GM18511 (cell line): ENCODE results near the gene NOS1.

Source experiments
- ATAC-seq: cut with Tn5 transposase; IDR thresholded peaks from one replicate; pipeline ENCODE4 v1.9.1; 2021; ENCODE audit warnings: mild to moderate bottlenecking, moderate library complexity; ENCODE audit not compliant: unreplicated experiment

Gene NOS1

DNA sequence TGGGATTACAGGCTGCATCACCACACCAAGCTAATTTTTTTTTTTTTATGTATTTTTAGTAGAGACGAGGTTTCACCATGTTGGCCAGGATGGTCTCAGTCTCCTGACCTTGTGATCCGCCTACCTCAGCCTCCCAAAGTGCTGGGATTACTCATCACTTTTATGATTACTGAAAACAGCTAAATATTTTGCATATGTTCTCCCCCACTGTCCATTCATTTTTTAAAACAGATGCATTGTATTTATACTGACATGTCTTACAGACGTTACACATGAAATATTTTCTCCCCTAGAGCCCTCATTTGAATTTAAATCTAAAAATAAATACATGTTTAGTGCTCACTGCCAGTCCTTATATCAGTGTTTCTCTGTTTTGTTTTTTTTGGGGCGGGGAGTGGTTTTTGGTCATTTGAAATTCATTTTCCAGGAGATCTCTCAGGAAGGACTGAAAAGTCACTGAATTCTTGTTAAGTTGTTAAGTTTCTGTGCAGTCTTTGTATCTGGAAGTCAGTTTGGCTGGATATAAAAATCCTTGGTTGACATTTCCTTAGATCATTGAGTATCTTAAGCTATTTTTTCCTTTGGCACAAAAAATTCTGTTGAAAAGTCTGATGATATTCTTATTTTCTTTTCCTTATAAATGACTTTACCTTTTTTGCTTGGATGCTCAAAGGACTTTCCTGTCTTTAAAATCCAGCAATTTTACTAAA is 180.5 kb downstream of the NOS1 start:
- ATAC-seq = no peak

DNA sequence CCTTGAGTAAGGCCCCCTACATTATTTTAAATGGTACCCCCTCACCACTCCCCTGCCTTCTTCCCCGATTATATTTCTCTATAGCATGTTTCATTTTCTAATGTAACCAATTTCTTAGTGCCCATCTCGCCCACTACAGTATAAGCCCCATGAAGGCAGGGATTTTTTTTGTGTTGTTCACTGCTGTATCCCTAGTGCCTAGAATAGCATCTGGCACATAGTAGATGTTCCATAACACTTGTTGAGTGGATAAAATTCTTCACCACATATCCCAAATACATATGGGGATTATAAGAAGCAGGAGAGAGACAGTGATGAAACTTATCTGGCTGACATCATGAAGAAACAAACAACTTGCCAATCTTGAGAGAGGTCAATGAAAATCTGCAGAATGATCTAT is 182.7 kb downstream of the NOS1 start:
- ATAC-seq = no peak

DNA sequence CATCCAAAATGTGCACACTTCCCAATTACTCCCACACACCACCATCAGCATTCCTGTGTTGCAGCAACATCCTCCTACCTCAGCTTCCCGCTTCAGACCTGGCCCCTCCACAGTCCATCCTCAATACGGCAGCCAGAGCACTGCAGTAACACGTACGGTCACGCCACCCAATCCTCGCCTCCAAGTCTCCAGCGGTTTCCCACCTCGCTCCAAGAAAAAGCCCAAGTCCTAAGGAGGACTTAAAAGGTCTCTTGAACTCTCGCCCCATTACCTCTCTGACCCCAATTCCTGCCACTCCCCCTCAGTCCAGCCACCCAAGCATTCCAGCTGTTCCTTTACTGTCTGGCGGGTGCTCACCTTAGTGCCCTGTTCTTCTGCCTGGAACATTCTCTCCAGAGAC is 183.1 kb downstream of the NOS1 start:
- ATAC-seq = no peak

DNA sequence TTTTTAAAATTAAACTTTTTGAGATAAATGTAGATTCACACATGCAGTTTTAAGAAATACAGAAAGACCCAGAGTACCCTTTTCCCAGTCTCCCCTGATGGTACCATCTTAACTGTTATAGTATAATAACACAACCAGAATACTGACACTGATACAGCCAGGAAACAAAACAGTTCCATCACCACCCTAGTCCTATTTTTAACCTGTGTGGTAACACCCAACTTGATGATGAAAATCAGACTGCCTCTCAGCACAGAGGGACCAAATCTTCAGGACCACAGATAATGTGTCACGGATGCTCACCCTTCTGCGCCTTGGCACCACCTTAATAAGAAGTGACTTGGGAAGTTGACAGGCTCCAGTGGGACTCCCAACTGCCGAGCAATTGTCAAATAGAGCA is 189.3 kb downstream of the NOS1 start:
- ATAC-seq = no peak

DNA sequence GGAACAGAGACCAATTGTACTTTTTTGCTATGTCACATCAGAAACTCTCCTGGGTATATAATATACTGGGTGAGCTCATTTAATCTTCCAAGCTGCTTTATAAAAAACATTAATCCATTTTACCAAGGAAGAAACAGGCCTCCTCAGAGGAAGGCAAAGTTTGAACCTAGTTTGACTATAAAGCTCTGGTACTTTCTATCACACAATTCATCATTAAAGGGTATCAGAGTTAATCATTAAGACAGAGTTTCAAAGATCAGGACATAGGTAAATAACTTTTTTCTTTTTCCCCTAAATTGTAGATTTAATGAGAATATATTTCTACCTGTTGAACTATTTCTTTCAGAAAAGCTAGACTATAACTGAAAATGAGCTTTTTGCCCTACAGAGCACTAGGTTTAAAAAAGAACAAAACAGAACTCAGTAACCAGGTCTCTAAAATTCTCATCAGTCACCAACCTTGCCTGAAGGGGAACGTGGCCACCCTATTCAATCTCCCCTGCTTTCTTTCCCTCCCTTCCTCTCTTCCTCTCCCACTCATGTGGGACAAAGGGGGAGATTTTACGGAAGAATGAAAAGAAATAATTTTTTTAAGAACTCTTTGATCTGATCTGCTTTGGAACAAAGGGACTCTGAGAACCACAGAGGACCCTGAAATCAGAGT is 189.8 kb downstream of the NOS1 start:
- no peak for ATAC-seq

DNA sequence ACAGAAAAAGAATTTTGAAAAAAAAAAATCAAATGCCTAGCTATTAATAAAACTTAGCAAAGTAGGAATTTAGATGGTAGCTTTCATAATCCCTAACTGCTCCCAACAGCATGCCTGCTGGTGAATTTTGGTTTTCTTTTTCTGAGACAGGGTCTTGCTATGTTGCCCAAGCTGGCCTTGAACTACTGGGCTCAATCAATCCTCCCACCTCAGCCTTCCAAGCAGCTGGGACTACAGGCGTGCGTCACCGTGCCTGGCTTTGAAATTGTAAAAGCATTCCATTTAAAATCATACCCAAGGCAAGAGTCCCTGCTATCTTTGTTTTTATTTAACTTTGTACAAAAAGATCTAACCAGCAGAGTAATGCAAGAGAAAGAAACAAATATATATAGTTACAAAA is 191.9 kb downstream of the NOS1 start:
- ATAC-seq = no peak

DNA sequence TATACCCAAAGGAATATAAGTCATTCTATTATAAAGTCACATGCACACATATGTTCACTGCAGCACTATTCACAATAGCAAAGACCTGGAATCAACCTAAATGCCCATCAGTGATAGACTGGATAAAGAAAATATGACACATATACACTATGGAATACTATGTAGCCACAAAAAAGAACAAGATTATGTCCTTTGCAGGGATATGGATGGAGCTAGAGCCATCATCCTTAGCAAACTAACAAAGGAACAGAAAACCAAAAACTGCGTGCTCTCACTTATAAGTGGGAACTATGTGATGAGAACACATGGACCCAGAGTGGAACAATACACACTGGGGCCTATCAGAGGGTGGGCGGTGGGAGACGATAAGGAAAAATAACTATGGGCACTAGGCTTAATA is 192.4 kb downstream of the NOS1 start:
- no peak for ATAC-seq

DNA sequence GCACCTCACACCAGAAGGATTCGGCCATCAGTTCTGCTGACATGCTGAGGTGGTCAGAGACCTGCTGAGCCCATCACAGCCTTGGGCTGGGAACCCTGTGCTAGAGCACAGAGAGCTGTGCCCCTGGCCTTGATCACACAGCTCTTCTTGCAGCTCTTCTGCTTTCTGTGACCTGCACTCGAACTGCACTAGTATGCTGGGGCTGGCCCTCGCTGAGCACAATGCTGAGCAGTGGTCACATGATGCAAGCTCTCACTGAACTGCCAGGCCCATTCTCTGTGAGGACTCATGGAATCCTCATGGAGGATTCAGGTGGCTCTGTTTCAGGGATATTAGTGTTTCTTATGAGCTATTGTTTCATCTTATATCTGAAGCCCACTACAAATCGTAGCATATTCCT is 193.7 kb downstream of the NOS1 start:
- no peak for ATAC-seq

DNA sequence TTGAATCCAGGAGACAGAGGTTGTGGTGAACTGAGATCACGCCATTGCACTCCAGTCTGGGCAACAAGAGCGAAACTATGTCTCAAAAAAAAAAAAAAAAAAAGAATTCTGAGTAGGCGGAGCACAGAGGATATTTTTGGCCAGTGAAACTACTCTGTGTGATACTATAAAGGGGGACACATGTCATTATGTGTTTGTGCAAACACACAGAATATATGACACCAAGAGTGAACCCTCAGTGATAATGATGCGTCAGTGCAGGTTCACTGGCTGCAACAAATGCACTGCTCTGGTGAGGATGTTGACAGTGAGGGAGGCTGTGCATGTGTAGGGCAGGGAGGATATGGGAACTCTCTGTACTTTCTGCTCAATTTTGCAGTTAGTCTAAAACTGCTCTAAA is 195.3 kb downstream of the NOS1 start:
- ATAC-seq = no peak

DNA sequence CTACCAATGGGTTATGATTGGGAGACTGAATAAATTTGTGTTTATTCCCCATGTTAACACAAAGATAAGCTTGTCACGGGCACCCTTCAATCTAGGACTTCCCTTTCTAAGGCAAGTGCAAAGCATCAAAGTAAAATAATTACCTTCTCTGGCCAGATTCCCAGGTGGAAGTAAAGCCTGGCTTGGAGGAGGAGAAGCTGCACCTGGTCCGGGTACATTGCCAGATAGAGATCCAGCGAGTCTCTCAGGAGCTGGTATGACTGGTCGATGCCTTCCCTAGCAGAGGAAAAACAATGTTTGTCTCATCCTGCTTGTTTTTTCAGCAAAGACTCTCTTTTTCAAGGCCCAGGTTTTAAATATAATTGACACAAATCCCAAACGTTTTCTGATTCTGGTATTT is 196.1 kb downstream of the NOS1 start:
- ATAC-seq = no peak

DNA sequence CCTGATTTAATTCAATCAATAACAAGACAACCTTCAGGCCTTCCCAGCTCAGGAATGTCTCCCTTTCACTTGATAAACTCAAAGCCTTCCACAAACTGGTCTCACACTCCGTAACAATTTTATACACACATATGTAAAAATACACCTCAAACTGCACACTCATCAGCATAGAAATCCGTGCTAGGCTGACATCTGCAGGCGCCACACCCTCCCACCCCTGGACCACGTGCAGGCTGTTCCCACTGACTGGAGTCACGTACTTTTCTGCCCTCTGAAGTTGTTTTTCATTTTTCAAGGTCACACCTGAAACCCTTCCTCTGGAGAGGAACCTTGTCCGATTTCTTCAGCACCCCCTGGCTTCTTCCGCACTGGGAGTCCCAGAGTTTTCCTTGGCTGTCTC is 198.8 kb downstream of the NOS1 start:
- ATAC-seq = no peak

DNA sequence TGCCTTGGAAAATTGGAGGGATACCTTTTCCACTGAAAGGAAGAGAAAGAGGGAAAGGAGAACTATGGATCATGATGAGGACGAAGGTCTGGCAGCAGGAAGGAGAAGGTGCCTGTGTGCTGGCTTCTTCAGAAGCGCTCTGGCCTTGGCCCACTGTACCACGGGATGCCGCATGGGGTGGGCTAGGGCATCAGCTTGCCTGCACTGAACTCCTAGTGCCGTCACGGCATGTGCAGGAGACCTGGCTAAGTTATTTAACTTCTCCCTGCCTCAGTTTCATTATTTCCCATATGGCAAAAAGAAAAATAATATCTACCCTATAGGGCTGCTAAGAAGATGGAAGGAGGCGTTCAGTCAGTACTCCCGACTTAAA is 199.3 kb downstream of the NOS1 start:
- no peak for ATAC-seq

DNA sequence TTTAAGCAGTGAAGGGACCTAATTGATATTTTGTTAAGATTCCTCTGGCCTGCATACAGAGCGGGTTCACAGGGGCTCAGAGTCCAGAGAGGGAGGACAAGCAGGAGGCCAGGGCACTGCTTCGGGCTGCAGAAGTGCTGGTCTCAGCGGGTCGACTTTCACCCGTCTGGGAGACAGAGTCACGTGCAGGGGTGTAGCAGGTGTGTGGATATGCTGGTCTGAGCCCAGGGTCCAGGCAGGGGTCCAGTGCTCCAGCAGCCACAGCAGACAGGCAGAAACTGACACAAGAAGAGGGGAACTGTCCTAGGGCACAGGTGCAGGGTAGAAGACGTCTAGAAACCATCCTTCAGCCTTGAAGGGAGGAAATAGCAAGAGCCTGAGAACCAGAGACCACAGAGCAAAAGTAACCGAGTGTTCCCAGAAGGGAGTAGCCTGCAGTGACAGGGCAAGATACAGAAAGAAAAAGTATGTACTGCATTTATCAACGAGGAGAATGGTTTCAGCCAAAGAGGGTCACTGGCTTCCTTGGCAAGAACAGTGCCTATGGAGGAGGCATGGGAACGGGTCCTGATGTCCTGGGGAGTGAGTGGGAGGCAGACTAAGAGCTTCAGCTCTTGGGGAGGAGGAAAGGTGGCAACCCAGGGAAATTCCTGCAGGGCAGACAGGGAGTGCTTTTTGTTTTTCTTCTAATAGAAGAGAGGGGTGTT is 199.8 kb downstream of the NOS1 start:
- no peak for ATAC-seq

DNA sequence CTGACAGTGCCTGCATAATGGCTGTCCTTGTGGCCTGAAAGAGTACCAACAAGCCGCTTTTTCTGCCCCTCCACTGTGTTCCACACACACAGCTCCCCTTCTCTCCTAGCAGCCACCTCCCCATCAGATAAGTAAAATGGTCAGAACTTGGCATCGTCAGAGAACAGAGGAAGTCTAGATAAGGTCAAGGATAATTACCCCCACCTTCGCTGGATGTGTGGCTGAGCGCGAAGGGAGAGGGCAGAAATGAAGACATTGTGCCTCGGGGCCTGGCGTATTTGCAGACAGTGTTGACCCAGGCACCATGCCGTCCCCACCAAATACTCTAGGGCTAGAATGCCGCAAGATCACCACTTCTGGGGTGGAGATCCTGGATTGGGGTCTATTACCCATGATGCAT is 201.8 kb downstream of the NOS1 start:
- ATAC-seq = no peak

DNA sequence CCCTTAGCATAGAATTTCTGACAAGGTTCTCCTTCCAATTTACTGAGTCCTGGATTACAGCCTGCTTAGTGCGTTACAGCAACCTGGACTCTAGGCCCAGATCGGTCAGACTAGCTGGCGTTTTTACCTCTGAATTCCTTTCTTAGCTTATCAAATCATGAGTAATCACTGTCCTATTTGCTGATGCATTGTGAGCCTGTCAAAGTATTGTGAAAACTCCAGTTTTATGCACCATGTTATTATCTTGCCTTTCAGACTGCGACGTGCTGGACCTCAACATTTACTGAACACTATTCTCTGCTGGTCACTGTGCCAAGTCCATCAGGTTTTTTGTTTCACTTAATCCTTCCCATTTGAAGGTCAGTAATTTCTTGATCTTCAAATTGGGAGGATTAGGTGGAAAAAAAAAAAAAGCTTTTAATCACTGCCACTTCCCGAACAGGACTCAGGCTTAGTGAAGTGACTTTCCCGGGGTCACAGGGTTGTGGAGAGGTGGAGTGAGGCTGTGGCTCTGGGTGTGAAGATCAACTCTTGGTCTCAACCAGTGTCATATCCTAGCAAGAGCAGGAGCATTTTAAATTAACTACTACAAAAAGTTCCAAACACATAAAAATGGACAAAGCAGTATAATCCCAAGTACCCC is 202.4 kb downstream of the NOS1 start:
- no peak for ATAC-seq
